Neural cell (in vitro differentiated cells): ENCODE measurements around the gene ENTPD2.

Experiments
- EP300 ChIP-seq: fragments of 450-650 bp; conservative IDR thresholded peaks from 2 replicates; pipeline ENCODE4 v1.6.1; 2014; ENCODE audit warnings: antibody characterized with exemption, mild to moderate bottlenecking, moderate library complexity; ENCODE audit not compliant: poor library complexity, severe bottlenecking
- POLR2AphosphoS5 ChIP-seq: IDR thresholded peaks from 2 replicates; pipeline ENCODE4 v1.6.1; 2012
- SMC3 ChIP-seq: fragments of 450-650 bp; conservative IDR thresholded peaks from 2 replicates; pipeline ENCODE4 v1.6.1; 2014; ENCODE audit warnings: antibody characterized with exemption, mild to moderate bottlenecking, moderate library complexity; ENCODE audit not compliant: poor library complexity
- TF ChIP-seq, protein P1 (sequence below): fragments of 450-650 bp; IDR thresholded peaks from 2 replicates; pipeline ENCODE4 v1.5.1; 2014; ENCODE audit warnings: antibody characterized with exemption, mild to moderate bottlenecking, moderate library complexity; ENCODE audit not compliant: poor library complexity, severe bottlenecking

DNA sequence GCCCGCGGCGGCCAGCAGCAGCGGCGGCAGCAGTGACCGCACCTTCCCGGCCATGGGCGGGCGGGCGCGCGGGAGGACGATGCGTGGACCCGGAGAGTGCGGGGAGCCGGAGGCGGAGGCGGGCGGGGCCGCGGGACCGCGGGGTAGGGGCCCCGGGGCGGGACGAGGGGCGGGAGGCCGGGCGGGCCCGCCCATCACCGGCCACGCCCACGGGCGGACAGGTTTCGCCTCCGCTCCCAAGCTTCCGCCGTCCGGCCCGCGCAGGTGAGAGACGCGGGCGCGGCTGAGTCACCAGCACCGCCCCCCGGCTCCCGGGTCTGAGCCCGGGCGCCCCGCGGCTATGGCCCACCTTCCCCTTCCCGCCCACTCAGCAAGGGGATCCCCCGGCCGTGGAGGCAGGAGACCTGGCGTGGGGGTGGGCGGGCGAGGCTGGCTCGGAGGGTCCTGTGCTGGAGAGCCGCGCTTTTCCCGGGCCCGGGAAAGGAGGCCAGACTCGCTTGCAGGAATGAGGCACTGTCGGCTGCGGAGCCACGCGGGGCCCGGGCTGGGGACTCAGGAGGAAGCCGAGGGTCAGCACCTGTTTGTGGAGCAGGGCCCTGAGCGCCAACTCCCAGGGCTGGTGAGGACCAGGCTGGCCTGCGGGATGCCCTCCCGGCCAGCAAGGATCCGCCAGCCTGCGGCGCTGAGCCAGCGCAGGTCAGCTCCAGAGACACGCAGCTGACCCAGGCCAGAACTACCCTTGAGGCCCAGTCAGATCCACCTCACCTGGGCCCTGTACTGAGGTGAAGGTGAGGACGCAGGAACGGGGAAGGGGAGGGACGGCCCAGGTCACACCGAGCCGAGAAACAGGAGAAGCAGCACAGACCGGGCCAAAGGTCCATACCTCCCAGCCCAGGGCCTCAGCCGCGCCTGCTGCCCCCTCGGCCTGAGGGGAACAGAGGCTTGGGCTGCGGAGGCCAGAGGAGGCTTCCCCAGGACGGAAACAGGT is at the start of gene ENTPD2:
- TF ChIP-seq EP300 (no peak), SMC3 (no peak), POLR2AphosphoS5 (no peak)
- TF ChIP-seq, protein P1, sequence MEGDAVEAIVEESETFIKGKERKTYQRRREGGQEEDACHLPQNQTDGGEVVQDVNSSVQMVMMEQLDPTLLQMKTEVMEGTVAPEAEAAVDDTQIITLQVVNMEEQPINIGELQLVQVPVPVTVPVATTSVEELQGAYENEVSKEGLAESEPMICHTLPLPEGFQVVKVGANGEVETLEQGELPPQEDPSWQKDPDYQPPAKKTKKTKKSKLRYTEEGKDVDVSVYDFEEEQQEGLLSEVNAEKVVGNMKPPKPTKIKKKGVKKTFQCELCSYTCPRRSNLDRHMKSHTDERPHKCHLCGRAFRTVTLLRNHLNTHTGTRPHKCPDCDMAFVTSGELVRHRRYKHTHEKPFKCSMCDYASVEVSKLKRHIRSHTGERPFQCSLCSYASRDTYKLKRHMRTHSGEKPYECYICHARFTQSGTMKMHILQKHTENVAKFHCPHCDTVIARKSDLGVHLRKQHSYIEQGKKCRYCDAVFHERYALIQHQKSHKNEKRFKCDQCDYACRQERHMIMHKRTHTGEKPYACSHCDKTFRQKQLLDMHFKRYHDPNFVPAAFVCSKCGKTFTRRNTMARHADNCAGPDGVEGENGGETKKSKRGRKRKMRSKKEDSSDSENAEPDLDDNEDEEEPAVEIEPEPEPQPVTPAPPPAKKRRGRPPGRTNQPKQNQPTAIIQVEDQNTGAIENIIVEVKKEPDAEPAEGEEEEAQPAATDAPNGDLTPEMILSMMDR: no peak
